ENCODE results near the gene WNK3.

DNA sequence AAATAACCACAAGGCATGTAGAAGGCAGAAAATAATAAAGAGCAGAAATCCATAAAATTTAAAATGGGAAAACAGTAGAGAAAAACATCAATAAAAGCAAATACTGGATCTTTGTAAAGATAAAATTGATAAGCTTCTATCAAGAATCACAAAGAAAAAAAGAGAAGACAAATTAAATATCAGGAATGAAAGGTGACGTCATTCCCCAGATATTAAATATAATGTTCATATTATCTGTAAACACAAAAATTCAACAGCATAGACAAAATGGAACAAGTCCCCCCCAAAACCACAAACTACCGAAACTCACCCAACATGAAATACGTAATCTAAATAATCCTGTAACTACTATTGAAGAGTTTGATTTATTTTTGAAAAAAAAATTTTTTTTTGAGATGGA lies 144.2 kb downstream of the WNK3 start:
- TF ChIP-seq, protein P1, sequence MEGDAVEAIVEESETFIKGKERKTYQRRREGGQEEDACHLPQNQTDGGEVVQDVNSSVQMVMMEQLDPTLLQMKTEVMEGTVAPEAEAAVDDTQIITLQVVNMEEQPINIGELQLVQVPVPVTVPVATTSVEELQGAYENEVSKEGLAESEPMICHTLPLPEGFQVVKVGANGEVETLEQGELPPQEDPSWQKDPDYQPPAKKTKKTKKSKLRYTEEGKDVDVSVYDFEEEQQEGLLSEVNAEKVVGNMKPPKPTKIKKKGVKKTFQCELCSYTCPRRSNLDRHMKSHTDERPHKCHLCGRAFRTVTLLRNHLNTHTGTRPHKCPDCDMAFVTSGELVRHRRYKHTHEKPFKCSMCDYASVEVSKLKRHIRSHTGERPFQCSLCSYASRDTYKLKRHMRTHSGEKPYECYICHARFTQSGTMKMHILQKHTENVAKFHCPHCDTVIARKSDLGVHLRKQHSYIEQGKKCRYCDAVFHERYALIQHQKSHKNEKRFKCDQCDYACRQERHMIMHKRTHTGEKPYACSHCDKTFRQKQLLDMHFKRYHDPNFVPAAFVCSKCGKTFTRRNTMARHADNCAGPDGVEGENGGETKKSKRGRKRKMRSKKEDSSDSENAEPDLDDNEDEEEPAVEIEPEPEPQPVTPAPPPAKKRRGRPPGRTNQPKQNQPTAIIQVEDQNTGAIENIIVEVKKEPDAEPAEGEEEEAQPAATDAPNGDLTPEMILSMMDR (optimal IDR thresholded peaks at IDR 0.05 in 1 of 3, IDR thresholded peaks at IDR 0.05 in 1 of 3, conservative IDR thresholded peaks at IDR 0.05 in 1 of 3; ENCODE audit: extremely low read depth in 1 of 3, insufficient read depth in 2 of 3, low read length in 3 of 3) = no peak
- no peak for TF ChIP-seq EZH2 (IDR thresholded peaks at IDR 0.05; ENCODE audit: low read length)
